ENCODE measurements around the gene BOK.

- TF ChIP-seq, protein P1, sequence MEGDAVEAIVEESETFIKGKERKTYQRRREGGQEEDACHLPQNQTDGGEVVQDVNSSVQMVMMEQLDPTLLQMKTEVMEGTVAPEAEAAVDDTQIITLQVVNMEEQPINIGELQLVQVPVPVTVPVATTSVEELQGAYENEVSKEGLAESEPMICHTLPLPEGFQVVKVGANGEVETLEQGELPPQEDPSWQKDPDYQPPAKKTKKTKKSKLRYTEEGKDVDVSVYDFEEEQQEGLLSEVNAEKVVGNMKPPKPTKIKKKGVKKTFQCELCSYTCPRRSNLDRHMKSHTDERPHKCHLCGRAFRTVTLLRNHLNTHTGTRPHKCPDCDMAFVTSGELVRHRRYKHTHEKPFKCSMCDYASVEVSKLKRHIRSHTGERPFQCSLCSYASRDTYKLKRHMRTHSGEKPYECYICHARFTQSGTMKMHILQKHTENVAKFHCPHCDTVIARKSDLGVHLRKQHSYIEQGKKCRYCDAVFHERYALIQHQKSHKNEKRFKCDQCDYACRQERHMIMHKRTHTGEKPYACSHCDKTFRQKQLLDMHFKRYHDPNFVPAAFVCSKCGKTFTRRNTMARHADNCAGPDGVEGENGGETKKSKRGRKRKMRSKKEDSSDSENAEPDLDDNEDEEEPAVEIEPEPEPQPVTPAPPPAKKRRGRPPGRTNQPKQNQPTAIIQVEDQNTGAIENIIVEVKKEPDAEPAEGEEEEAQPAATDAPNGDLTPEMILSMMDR (IDR thresholded peaks at IDR 0.05): no peak
- TF ChIP-seq POLR2AphosphoS5 (IDR thresholded peaks at IDR 0.05): no peak
- no peak for TF ChIP-seq POLR2A (IDR thresholded peaks at IDR 0.05)
- TF ChIP-seq EP300 (IDR thresholded peaks at IDR 0.05): no peak
Measured at GRCh38 chr2:241595600-241596140, 37.1 kb downstream of the BOK start.

Measured in sigmoid colon (tissue), 4 donors.